ENCODE data around the gene NUDT19. TPM values are rescaled to one million over a fixed set of nuclear protein-coding genes. Genes with fewer than 3 reads are reported as not detected.

NUDT19 gene
- total and polyA plus RNA-seq, 9 of the 15 experiments (the other 6 are each of a cell fraction or from before 2014, with no cell fraction given) = 9.6 to 38.6 (median 14.4) TPM

- TF ChIP-seq ZBTB40 (IDR thresholded peaks at IDR 0.05) (no peak), ZBTB40 (CRISPR knock-in tag; IDR thresholded peaks at IDR 0.05) (no peak), NCOA6 (IDR thresholded peaks at IDR 0.05) (no peak), ZNF324 (CRISPR knock-in tag; IDR thresholded peaks at IDR 0.05) (no peak), ZNF609 (CRISPR knock-in tag; IDR thresholded peaks at IDR 0.05; ENCODE audit: borderline replicate concordance) (no peak), DPF2 (IDR thresholded peaks at IDR 0.05) (no peak), MXI1 (IDR thresholded peaks at IDR 0.05; ENCODE audit: low read depth, low read length) (no peak)
Observed at GRCh38 chr19:32743021-32743420, 51.4 kb downstream of the NUDT19 start (continued).

All from K562 (cell line).